Liver (tissue), 9 donors: Measurements from ENCODE around the gene EEA1. TPM values are rescaled to one million over a fixed set of nuclear protein-coding genes. Genes with fewer than 3 reads are reported as not detected.

Experiments used
- DNase-seq: peaks from one replicate; pipeline ENCODE4 v3.0.0-alpha.2; 2017; ENCODE audit warnings: low spot score
- H3K27ac ChIP-seq, 2 donors: one replicate each; pipeline ENCODE4 v1.7.0; 2013; ENCODE audit warnings: inconsistent platforms in 2 of 2, low read length in 2 of 2, control low read depth in 1 of 2, low read depth in 1 of 2, mild to moderate bottlenecking in 1 of 2
- H3K27me3 ChIP-seq, 4 donors: one replicate each; pipeline versions ENCODE4 v1.6.1 to v1.7.0; 2013; ENCODE audit warnings: low read length in 3 of 4, inconsistent platforms in 1 of 4, mild to moderate bottlenecking in 1 of 4, moderate library complexity in 1 of 4; ENCODE audit not compliant: control insufficient read depth in 4 of 4, insufficient read depth in 4 of 4
- H3K36me3 ChIP-seq, 4 donors: one replicate each; pipeline versions ENCODE4 v1.6.1 to v1.7.0; 2013; ENCODE audit warnings: low read length in 3 of 4, mild to moderate bottlenecking in 3 of 4, low read depth in 1 of 4, moderate library complexity in 1 of 4; ENCODE audit not compliant: control insufficient read depth in 4 of 4, insufficient read depth in 3 of 4
- H3K4me1 ChIP-seq, 4 donors: one replicate each; pipeline versions ENCODE4 v1.6.1 to v1.7.0; 2013; ENCODE audit warnings: low read length in 3 of 4, mild to moderate bottlenecking in 3 of 4, moderate library complexity in 1 of 4; ENCODE audit not compliant: control insufficient read depth in 4 of 4, insufficient read depth in 4 of 4
- H3K4me3 ChIP-seq, 3 donors: one replicate each; pipeline versions ENCODE4 v1.6.1 to v1.7.0; 2013; ENCODE audit warnings: low read length in 3 of 3, control low read depth in 1 of 3, low read depth in 1 of 3, mild to moderate bottlenecking in 1 of 3
- H3K9ac ChIP-seq, 2 donors: one replicate each; pipeline ENCODE4 v1.7.0; 2013; ENCODE audit warnings: low read length in 2 of 2, mild to moderate bottlenecking in 2 of 2, moderate library complexity in 2 of 2, control low read depth in 1 of 2, low read depth in 1 of 2
- H3K9me3 ChIP-seq, 4 donors: one replicate each; pipeline versions ENCODE4 v1.6.1 to v1.7.0; 2013; ENCODE audit warnings: low read length in 3 of 4; ENCODE audit not compliant: control insufficient read depth in 4 of 4
- ATF3 ChIP-seq: IDR thresholded peaks from 2 replicates; pipeline ENCODE4 v1.6.1; 2016; ENCODE audit warnings: antibody characterized with exemption
- CTCF ChIP-seq: fragments of 150-350 bp; IDR thresholded peaks from 2 replicates; pipeline ENCODE4 v1.5.1; 2017; ENCODE audit warnings: improper control_type of control experiment, low read depth, low read length; ENCODE audit not compliant: missing input control
- EGR1 ChIP-seq, 2 donors: IDR thresholded peaks; 2 replicates each; pipeline ENCODE4 v1.6.1; 2016 to 2018; ENCODE audit warnings: antibody characterized with exemption in 2 of 2, low read depth in 2 of 2
- FOXA1 ChIP-seq: IDR thresholded peaks from 2 replicates; pipeline ENCODE4 v1.6.1; 2016; ENCODE audit warnings: antibody characterized with exemption
- FOXA2 ChIP-seq: IDR thresholded peaks from 2 replicates; pipeline ENCODE4 v1.6.1; 2016; ENCODE audit warnings: antibody characterized with exemption
- GABPA ChIP-seq, 2 donors: IDR thresholded peaks in 1 of 2; conservative IDR thresholded peaks in 1 of 2; 2 replicates each; pipeline ENCODE4 v1.6.1; 2016; ENCODE audit warnings: antibody characterized with exemption in 2 of 2, mild to moderate bottlenecking in 1 of 2, moderate library complexity in 1 of 2
- HNF4A ChIP-seq, 2 donors: conservative IDR thresholded peaks; 2 replicates each; pipeline ENCODE4 v1.6.1; 2016; ENCODE audit warnings: antibody characterized with exemption in 2 of 2, mild to moderate bottlenecking in 2 of 2
- HNF4G ChIP-seq: IDR thresholded peaks from 2 replicates; pipeline ENCODE4 v1.6.1; 2016; ENCODE audit warnings: antibody characterized with exemption
- JUND ChIP-seq, 2 donors: IDR thresholded peaks; 2 replicates each; pipeline ENCODE4 v1.6.1; 2016; ENCODE audit warnings: antibody characterized with exemption in 2 of 2
- MAX ChIP-seq: IDR thresholded peaks from 2 replicates; pipeline ENCODE4 v1.6.1; 2016; ENCODE audit warnings: antibody characterized with exemption
- NR2F2 ChIP-seq: IDR thresholded peaks from 2 replicates; pipeline ENCODE4 v1.6.1; 2016; ENCODE audit warnings: antibody characterized with exemption
- RAD21 ChIP-seq, 2 donors: IDR thresholded peaks; 2 replicates each; pipeline ENCODE4 v1.6.1; 2016; ENCODE audit warnings: antibody characterized with exemption in 2 of 2, mild to moderate bottlenecking in 2 of 2
- REST ChIP-seq: IDR thresholded peaks from 2 replicates; pipeline ENCODE4 v1.6.1; 2016; ENCODE audit warnings: antibody characterized with exemption, mild to moderate bottlenecking
- RXRA ChIP-seq, 2 donors: IDR thresholded peaks; 2 replicates each; pipeline ENCODE4 v1.6.1; 2017 to 2018; ENCODE audit warnings: antibody characterized with exemption in 2 of 2, mild to moderate bottlenecking in 1 of 2
- SP1 ChIP-seq: IDR thresholded peaks from 2 replicates; pipeline ENCODE4 v1.6.1; 2018; ENCODE audit warnings: antibody characterized with exemption, mild to moderate bottlenecking
- TAF1 ChIP-seq: conservative IDR thresholded peaks from 2 replicates; pipeline ENCODE4 v1.6.1; 2016; ENCODE audit warnings: antibody characterized with exemption, mild to moderate bottlenecking
- YY1 ChIP-seq: IDR thresholded peaks from 2 replicates; pipeline ENCODE4 v1.6.1; 2016; ENCODE audit warnings: antibody characterized with exemption, mild to moderate bottlenecking
- ZBTB33 ChIP-seq: IDR thresholded peaks from 2 replicates; pipeline ENCODE4 v1.6.1; 2016; ENCODE audit warnings: antibody characterized with exemption
- WGBS: extraction: QIAGEN DNeasy Blood & Tissue Kit; methylation state at CpG from one replicate; pipeline ENCODE4 v1.1.7; 2013; 5-methylcytosine and 5-hydroxymethylcytosine counted together
- polyA plus RNA-seq, 2 donors: library from polyadenylated mRNA; stranded (reverse) in 1 of 2; unstranded in 1 of 2; fragments of 200-250 nt in 1 of 2; fragments of >200 nt in 1 of 2; fragmentation: Nextera tagmentation in 1 of 2; extraction: Ambion mirVana in 1 of 2; gene quantifications; one replicate each; pipeline versions ENCODE4 v1.2.1 to v1.2.3, GENCODE V29; 2013 to 2015
- total RNA-seq, 2 donors: library from RNA; depleted of rRNA; stranded (reverse); fragments of >200 nt; gene quantifications; one replicate each; pipeline ENCODE4 v1.2.3, GENCODE V29; 2014
- donor health status: healthy.
- donor health status: healthy.
- donor health status: healthy.
- donor health status: healthy.
- donor health status: healthy.

The EEA1 gene
- total and polyA plus RNA-seq, 4 donors, result 2.5 to 15.8 (median 9.1) TPM

GRCh38 chr12:92953747-92954146 lies 24.7 kb upstream of the EEA1 start:
- WGBS, result 77% methylated on average over 5 of the region's 5 CpGs
- no peak for TF ChIP-seq FOXA1
- TF ChIP-seq SP1, result no peak
- no peak for TF ChIP-seq MAX
- no peak for TF ChIP-seq HNF4G
- H3K36me3 ChIP-seq, result no peaks in the 10 kb centered on the region
- no peak overlapping the region for H3K9ac ChIP-seq
- H3K27me3 ChIP-seq, result no peaks in the 10 kb centered on the region
- peak overlapping the region in 2 of 3 donors; percentile 2 to 12 for H3K4me3 ChIP-seq
- DNase-seq, result no peak
- H3K4me1 ChIP-seq, result peaks cover 0 to 4% (median 0%) of the 10 kb centered on the region in 4 donors
- H3K27ac ChIP-seq, result no peak overlapping the region
- H3K9me3 ChIP-seq, result peaks cover 0 to 18% (median 14%) of the 10 kb centered on the region in 4 donors

GRCh38 chr12:92952394-92952793 lies 23.3 kb upstream of the EEA1 start:
- Histone ChIP-seq H3K27me3 (no peaks in the 10 kb centered on the region), H3K9me3 (peaks cover 0 to 15% (median 12%) of the 10 kb centered on the region in 4 donors), H3K36me3 (no peaks in the 10 kb centered on the region), H3K27ac (no peak overlapping the region), H3K4me1 (peaks cover 0 to 4% (median 0%) of the 10 kb centered on the region in 4 donors), H3K4me3 (no peak overlapping the region), H3K9ac (no peak overlapping the region)
- DNase-seq, result no peak
- 86% methylated on average over 7 of the region's 7 CpGs for WGBS
- TF ChIP-seq REST (no peak), HNF4A (conservative IDR thresholded peaks at IDR 0.05) (no peak), RXRA (IDR thresholded peaks at IDR 0.05) (no peak), HNF4G (no peak), JUND (IDR thresholded peaks at IDR 0.05) (no peak), ATF3 (no peak), YY1 (no peak), CTCF (no peak), FOXA2 (no peak), MAX (no peak), TAF1 (no peak), ZBTB33 (no peak), NR2F2 (no peak), SP1 (no peak), EGR1 (IDR thresholded peaks at IDR 0.05; ENCODE audit: low read depth in 2 of 2) (no peak), FOXA1 (no peak), GABPA (IDR thresholded peaks at IDR 0.05 in 1 of 2, conservative IDR thresholded peaks at IDR 0.05 in 1 of 2) (no peak), RAD21 (IDR thresholded peaks at IDR 0.05) (no peak)
